Spinal cord (tissue), 10 donors: ENCODE results near the gene CADPS2. TPM values are rescaled to one million over a fixed set of nuclear protein-coding genes. Genes with fewer than 3 reads are reported as not detected.
A peak's percentile ranks its signal among the peaks of the same experiment; 100 is the strongest.

Experiments
- DNase-seq, 6 donors: peaks; one replicate each; pipeline versions ENCODE4 v3.0.0 to v3.0.0-alpha.2; 2013 to 2015; ENCODE audit warnings: low spot score in 6 of 6, low read depth in 4 of 6
- H3K27ac ChIP-seq: one replicate; pipeline ENCODE4 v1.5.1; 2013; ENCODE audit warnings: low read depth, low read length, control low read depth
- H3K27me3 ChIP-seq: one replicate; pipeline ENCODE4 v1.6.1; 2013; ENCODE audit warnings: low read length; ENCODE audit not compliant: control insufficient read depth, insufficient read depth
- H3K36me3 ChIP-seq: one replicate; pipeline ENCODE4 v1.6.1; 2013; ENCODE audit warnings: low read length; ENCODE audit not compliant: control insufficient read depth, insufficient read depth
- H3K4me1 ChIP-seq: one replicate; pipeline ENCODE4 v1.6.1; 2013; ENCODE audit warnings: low read length; ENCODE audit not compliant: control insufficient read depth, insufficient read depth
- H3K4me3 ChIP-seq: one replicate; pipeline ENCODE4 v1.5.1; 2013; ENCODE audit warnings: low read depth, low read length, control low read depth
- H3K9me3 ChIP-seq: one replicate; pipeline ENCODE4 v1.6.1; 2013; ENCODE audit warnings: low read length; ENCODE audit not compliant: control insufficient read depth, insufficient read depth
- WGBS: methylation state at CpG from one replicate; pipeline ENCODE4 v1.1.5; 2013; ENCODE audit warnings: missing lambda C conversion rate; ENCODE audit not compliant: insufficient coverage; 5-methylcytosine and 5-hydroxymethylcytosine counted together
- polyA plus RNA-seq, 2 donors: library from polyadenylated mRNA; unstranded; fragments of 120-200 nt; gene quantifications; one replicate each; pipeline ENCODE4 v1.2.1, GENCODE V29; 2013; ENCODE audit not compliant: insufficient read length in 2 of 2
- total RNA-seq, 2 donors: library from RNA; depleted of rRNA in 1 of 2; stranded (reverse); fragments of 120-200 nt in 1 of 2; fragments of >200 nt in 1 of 2; gene quantifications; one replicate each; pipeline versions ENCODE4 v1.2.3 to v1.2.4, GENCODE V29; 2013 to 2014
- donor health status: healthy.

CADPS2 gene
- total and polyA plus RNA-seq, 4 donors, result 18.7 to 40.5 (median 30.4) TPM

GRCh38 chr7:122315507-122316466, 570.5 kb downstream of the CADPS2 start:
- 4% methylated on average over 24 of the region's 25 CpGs for WGBS
- no peaks in the 10 kb centered on the region for H3K36me3 ChIP-seq
- DNase-seq, result no peak
- H3K27ac ChIP-seq, result no peak overlapping the region
- H3K4me3 ChIP-seq, result no peak overlapping the region
- peaks cover 23% of the 10 kb centered on the region for H3K4me1 ChIP-seq
- peaks cover 82% of the 10 kb centered on the region for H3K27me3 ChIP-seq
- H3K9me3 ChIP-seq, result no peaks in the 10 kb centered on the region

GRCh38 chr7:122314284-122314683, 572.0 kb downstream of the CADPS2 start:
- H3K4me1 ChIP-seq, result peaks cover 31% of the 10 kb centered on the region
- DNase-seq, result no peak
- no peak overlapping the region for H3K27ac ChIP-seq
- 75% methylated on average over 1 of the region's 4 CpGs for WGBS
- no peak overlapping the region for H3K4me3 ChIP-seq
- H3K27me3 ChIP-seq, result peaks cover 93% of the 10 kb centered on the region
- H3K9me3 ChIP-seq, result no peaks in the 10 kb centered on the region
- H3K36me3 ChIP-seq, result no peaks in the 10 kb centered on the region

GRCh38 chr7:122312789-122313188, 573.5 kb downstream of the CADPS2 start:
- peaks cover 31% of the 10 kb centered on the region for H3K4me1 ChIP-seq
- H3K9me3 ChIP-seq, result no peaks in the 10 kb centered on the region
- H3K4me3 ChIP-seq, result no peak overlapping the region
- 60% methylated on average over 1 of the region's 3 CpGs for WGBS
- peaks cover 99% of the 10 kb centered on the region for H3K27me3 ChIP-seq
- no peaks in the 10 kb centered on the region for H3K36me3 ChIP-seq
- no peak overlapping the region for H3K27ac ChIP-seq
- no peak for DNase-seq

- H3K4me1 ChIP-seq, result peaks cover 32% of the 10 kb centered on the region
- no peaks in the 10 kb centered on the region for H3K9me3 ChIP-seq
- DNase-seq, result peak in 2 of 6 donors; percentile 27 to 57
- H3K36me3 ChIP-seq, result no peaks in the 10 kb centered on the region
- H3K27ac ChIP-seq, result no peak overlapping the region
- 1% methylated on average over 27 of the region's 34 CpGs for WGBS
- no peak overlapping the region for H3K4me3 ChIP-seq
- H3K27me3 ChIP-seq, result peaks cover 100% of the 10 kb centered on the region
These were observed 574.4 kb downstream of the CADPS2 start for GRCh38 chr7:122311734-122312450.

GRCh38 chr7:122311050-122311700, 575.1 kb downstream of the CADPS2 start:
- DNase-seq, result peak in 1 of 6 donors; percentile 22
- no peaks in the 10 kb centered on the region for H3K36me3 ChIP-seq
- H3K9me3 ChIP-seq, result no peaks in the 10 kb centered on the region
- H3K27me3 ChIP-seq, result peaks cover 100% of the 10 kb centered on the region
- 50% methylated on average over 2 of the region's 12 CpGs for WGBS
- H3K4me3 ChIP-seq, result no peak overlapping the region
- peaks cover 32% of the 10 kb centered on the region for H3K4me1 ChIP-seq
- no peak overlapping the region for H3K27ac ChIP-seq

- Histone ChIP-seq H3K27ac (no peak overlapping the region), H3K27me3 (peaks cover 100% of the 10 kb centered on the region), H3K4me1 (peaks cover 34% of the 10 kb centered on the region), H3K4me3 (peak overlapping the region; percentile 31), H3K36me3 (no peaks in the 10 kb centered on the region), H3K9me3 (no peaks in the 10 kb centered on the region)
- DNase-seq, result peak in 1 of 6 donors; percentile 59
- WGBS, result 3% methylated on average over 60 of the region's 61 CpGs
These were observed 575.9 kb downstream of the CADPS2 start for GRCh38 chr7:122310119-122311021.

GRCh38 chr7:122309421-122309820, 576.8 kb downstream of the CADPS2 start:
- DNase-seq, result no peak
- Histone ChIP-seq H3K27me3 (peaks cover 100% of the 10 kb centered on the region), H3K4me1 (peaks cover 37% of the 10 kb centered on the region), H3K9me3 (no peaks in the 10 kb centered on the region), H3K27ac (no peak overlapping the region), H3K36me3 (no peaks in the 10 kb centered on the region), H3K4me3 (no peak overlapping the region)
- WGBS, result 60% methylated on average over 1 of the region's 3 CpGs

GRCh38 chr7:122307228-122307621, 579.0 kb downstream of the CADPS2 start:
- Histone ChIP-seq H3K4me3 (no peak overlapping the region), H3K4me1 (peaks cover 46% of the 10 kb centered on the region), H3K36me3 (no peaks in the 10 kb centered on the region), H3K27ac (no peak overlapping the region), H3K27me3 (peaks cover 100% of the 10 kb centered on the region), H3K9me3 (no peaks in the 10 kb centered on the region)
- WGBS, result 17% methylated on average over 9 of the region's 13 CpGs
- DNase-seq, result peak in 1 of 6 donors; percentile 26
